ENCODE data around the gene CYTH1. TPM values are rescaled to one million over a fixed set of nuclear protein-coding genes. Genes with fewer than 3 reads are reported as not detected.
A peak's percentile ranks its signal among the peaks of the same experiment; 100 is the strongest.

Gene CYTH1
- total and polyA plus RNA-seq, 10 of the 15 experiments (the other 5 are each of a cell fraction or from before 2014, with no cell fraction given): 6.6 to 188 (median 145) TPM

GRCh38 chr17:78766225-78766624, 15.8 kb downstream of the CYTH1 start:
- WGBS (ENCODE audit: insufficient coverage, insufficient replicate concordance, low lambda C conversion rate, missing lambda C conversion rate): 83% methylated on average over 2 of the region's 2 CpGs
- intact Hi-C loops (cut with micrococcal nuclease; ENCODE audit: unreplicated experiment): no loop called here
- no peak for FAIRE-seq
- Histone ChIP-seq H3K4me2 (ENCODE audit: control insufficient read depth, insufficient read depth) (peak overlapping the region; percentile 49; the same call in 1 of the 2 replicates), H3K79me2 (ENCODE audit: control insufficient read depth, insufficient read depth, low read length) (peaks cover 96% of the 10 kb centered on the region), H3K9me3 (replicated peaks; ENCODE audit: control insufficient read depth, insufficient read depth, low read length) (no peaks in the 10 kb centered on the region; the same call in 2 of the 3 replicates), H3K9ac (ENCODE audit: control insufficient read depth, insufficient read depth, low read length) (no peak overlapping the region), H3K27ac (ENCODE audit: control insufficient read depth, insufficient read depth) (peak overlapping the region; percentile 53), H3K36me3 (ENCODE audit: control insufficient read depth in 2 of 2, insufficient read depth in 2 of 2, low read length in 1 of 2) (peaks cover 0 to 12% of the 10 kb centered on the region in 2 experiments; a peak in 2 of 4 replicates), H4K20me1 (ENCODE audit: control insufficient read depth, insufficient read depth) (no peaks in the 10 kb centered on the region; the same call in 1 of the 2 replicates), H2AFZ (ENCODE audit: control insufficient read depth, low read depth, low read length) (no peak overlapping the region), H3K27me3 (replicated peaks in 1 of 2; ENCODE audit: control insufficient read depth in 2 of 2, insufficient read depth in 2 of 2, low read length in 1 of 2) (no peaks in the 10 kb centered on the region), H3K4me1 (ENCODE audit: control insufficient read depth, insufficient read depth, low read length) (peaks cover 42% of the 10 kb centered on the region), H3K4me3 (no peak overlapping the region)
- BruUV-seq (replicated peaks): no TSS peak
- in situ Hi-C loops (cut with MboI): no loop called here
- ATAC-seq: no peak
- ChIA-PET RAD21 (ENCODE audit: unreplicated experiment) (interaction anchor here (1.0 to 4.8 kb wide), 7 partner anchors 9 to 57 kb away, joined by 3 to 32 read pairs (median 5); no protein-coding TSS in a partner anchor), POLR2A (interaction anchor here (0.6 to 12.8 kb wide), 6 partner anchors 9 to 70 kb away, joined by 3 to 131 read pairs (median 6); no protein-coding TSS in a partner anchor), SMC1A (ENCODE audit: uncharacterized antibody, unreplicated experiment) (interaction anchor here (1.2 to 6.4 kb wide), 11 partner anchors 8 to 58 kb away, joined by 3 to 52 read pairs (median 8); no protein-coding TSS in a partner anchor), CTCF (interaction anchor here (0.8 to 7.0 kb wide), 7 partner anchors 10 to 57 kb away, joined by 3 to 76 read pairs (median 9); no protein-coding TSS in a partner anchor)
- no peak for DNase-seq (ENCODE audit: low read depth, low spot score)
- no peak for TF ChIP-seq PBX3 (IDR thresholded peaks at IDR 0.05; ENCODE audit: insufficient replicate concordance, low read depth, low read length)
- TF ChIP-seq SUPT20H (IDR thresholded peaks at IDR 0.05; ENCODE audit: borderline replicate concordance, control insufficient read depth, low read depth, low read length): no peak
- TF ChIP-seq ZZZ3 (IDR thresholded peaks at IDR 0.05; ENCODE audit: control insufficient read depth, insufficient read length, low read depth): no peak
- no peak for TF ChIP-seq RB1 (IDR thresholded peaks at IDR 0.05; ENCODE audit: borderline replicate concordance)
- no peak for TF ChIP-seq SRF (IDR thresholded peaks at IDR 0.05; ENCODE audit: low read depth in 2 of 2, low read length in 2 of 2)
- no peak for TF ChIP-seq DPF2 (IDR thresholded peaks at IDR 0.05)
- TF ChIP-seq EZH2 (IDR thresholded peaks at IDR 0.05; ENCODE audit: borderline replicate concordance, control insufficient read depth, low read depth, low read length): no peak
- no peak for TF ChIP-seq BCL3 (IDR thresholded peaks at IDR 0.05; ENCODE audit: borderline replicate concordance, insufficient read depth, low read depth, low read length, poor library complexity, severe bottlenecking)
- no peak for TF ChIP-seq MLLT1 (IDR thresholded peaks at IDR 0.05)
- no peak for TF ChIP-seq SREBF2 (IDR thresholded peaks at IDR 0.05; ENCODE audit: low read length)
- no peak for TF ChIP-seq CREM (IDR thresholded peaks at IDR 0.05; ENCODE audit: low read depth)
- TF ChIP-seq CBFB (IDR thresholded peaks at IDR 0.05; ENCODE audit: low read depth): no peak
- no peak for TF ChIP-seq NFXL1 (IDR thresholded peaks at IDR 0.05; ENCODE audit: borderline replicate concordance)
- no peak for TF ChIP-seq ETV6 (conservative IDR thresholded peaks at IDR 0.05 in 1 of 2, IDR thresholded peaks at IDR 0.05 in 1 of 2; ENCODE audit: borderline replicate concordance in 1 of 2, low read depth in 1 of 2)
- no peak for TF ChIP-seq WRNIP1 (IDR thresholded peaks at IDR 0.05; ENCODE audit: borderline replicate concordance, low read depth, low read length)
- TF ChIP-seq TARDBP (IDR thresholded peaks at IDR 0.05; ENCODE audit: borderline replicate concordance): no peak

Data from GM12878 (cell line).